CD4-positive, alpha-beta T cell treated with Interferon gamma for 1 hour (primary cell): ENCODE results near the gene TENT4B.
A peak's percentile ranks its signal among the peaks of the same experiment; 100 is the strongest.

ENCODE experiments used
- DNase-seq: peaks from one replicate; pipeline ENCODE4 v3.0.0-alpha.2; 2020

TENT4B gene

GRCh38 chr16:50198802-50199403 lies 45.8 kb downstream of the TENT4B start:
- DNase-seq, result no peak

GRCh38 chr16:50201787-50202186 lies 48.7 kb downstream of the TENT4B start:
- DNase-seq, result no peak

- no peak for DNase-seq
These were observed 50.0 kb downstream of the TENT4B start for GRCh38 chr16:50202926-50203624.

GRCh38 chr16:50203681-50204080 lies 50.6 kb downstream of the TENT4B start:
- DNase-seq, result no peak

GRCh38 chr16:50204453-50205108 lies 51.5 kb downstream of the TENT4B start:
- DNase-seq, result no peak

- DNase-seq, result no peak
These were observed 54.5 kb downstream of the TENT4B start for GRCh38 chr16:50207652-50208051.

GRCh38 chr16:50208460-50208931 lies 55.4 kb downstream of the TENT4B start:
- no peak for DNase-seq

GRCh38 chr16:50209546-50210265 lies 56.6 kb downstream of the TENT4B start:
- no peak for DNase-seq

GRCh38 chr16:50210266-50211038 lies 57.3 kb downstream of the TENT4B start:
- peak; percentile 55 for DNase-seq

- DNase-seq, result no peak
These were observed 60.9 kb downstream of the TENT4B start for GRCh38 chr16:50213939-50214519.

- DNase-seq, result no peak
These were observed 62.6 kb downstream of the TENT4B start for GRCh38 chr16:50215680-50216079.

- DNase-seq, result no peak
These were observed 63.1 kb downstream of the TENT4B start for GRCh38 chr16:50216231-50216630.

- DNase-seq, result no peak
These were observed 66.4 kb downstream of the TENT4B start for GRCh38 chr16:50219402-50219975.

GRCh38 chr16:50224286-50224685 lies 71.2 kb downstream of the TENT4B start:
- no peak for DNase-seq

GRCh38 chr16:50227120-50227519 lies 74.0 kb downstream of the TENT4B start:
- no peak for DNase-seq

- DNase-seq, result no peak
These were observed 74.6 kb downstream of the TENT4B start for GRCh38 chr16:50227665-50228064.

- DNase-seq, result no peak
These were observed 75.3 kb downstream of the TENT4B start for GRCh38 chr16:50228364-50228868.

- no peak for DNase-seq
These were observed 76.1 kb downstream of the TENT4B start for GRCh38 chr16:50229149-50229726.

GRCh38 chr16:50234771-50235556 lies 81.9 kb downstream of the TENT4B start:
- no peak for DNase-seq

- DNase-seq, result no peak
These were observed 82.5 kb downstream of the TENT4B start for GRCh38 chr16:50235581-50235980.
